Neural crest cell (in vitro differentiated cells): Measurements from ENCODE around the gene SARDH. TPM values are rescaled to one million over a fixed set of nuclear protein-coding genes. Genes with fewer than 3 reads are reported as not detected.

Experiments used
- DNase-seq: peaks from one replicate; pipeline ENCODE4 v3.0.0; 2021; ENCODE audit warnings: low read depth, mixed read lengths, low spot score
- H3K27ac Mint-ChIP-seq: one replicate; pipeline ENCODE4 v1.8.0; 2021; ENCODE audit warnings: mild to moderate bottlenecking, mixed read lengths; ENCODE audit not compliant: unreplicated experiment
- H3K27me3 Mint-ChIP-seq: 2 replicates; pipeline ENCODE4 v1.8.0; 2021; ENCODE audit warnings: low read depth, mild to moderate bottlenecking, mixed read lengths
- H3K36me3 Mint-ChIP-seq: 2 replicates; pipeline ENCODE4 v1.8.0; 2021; ENCODE audit warnings: low read depth, mild to moderate bottlenecking, mixed read lengths
- H3K4me1 Mint-ChIP-seq: 2 replicates; pipeline ENCODE4 v1.8.0; 2021; ENCODE audit warnings: mixed read lengths
- H3K4me3 Mint-ChIP-seq: one replicate; pipeline ENCODE4 v1.8.0; 2021; ENCODE audit warnings: mild to moderate bottlenecking, mixed read lengths
- H3K9me3 Mint-ChIP-seq: 2 replicates; pipeline ENCODE4 v1.8.0; 2021; ENCODE audit warnings: mixed read lengths
- total RNA-seq: library from RNA; stranded (reverse); gene quantifications from 2 replicates; pipeline ENCODE4 v1.2.1, GENCODE V29; 2021
- TF ChIP-seq, protein P1 (sequence below): fragments of 200-600 bp; sonication (generic); conservative IDR thresholded peaks from 2 replicates; pipeline ENCODE4 v1.5.0; 2021; ENCODE audit warnings: antibody characterized with exemption, mild to moderate bottlenecking

SARDH gene
- total RNA-seq, 1 donor from 2014 or later = 4.5 TPM

- H3K4me1 Mint-ChIP-seq = peaks cover 16% of the 10 kb centered on the region
- no peaks in the 10 kb centered on the region for H3K27me3 Mint-ChIP-seq
- H3K27ac Mint-ChIP-seq = peak overlapping the region; percentile 64
- TF ChIP-seq, protein P1, sequence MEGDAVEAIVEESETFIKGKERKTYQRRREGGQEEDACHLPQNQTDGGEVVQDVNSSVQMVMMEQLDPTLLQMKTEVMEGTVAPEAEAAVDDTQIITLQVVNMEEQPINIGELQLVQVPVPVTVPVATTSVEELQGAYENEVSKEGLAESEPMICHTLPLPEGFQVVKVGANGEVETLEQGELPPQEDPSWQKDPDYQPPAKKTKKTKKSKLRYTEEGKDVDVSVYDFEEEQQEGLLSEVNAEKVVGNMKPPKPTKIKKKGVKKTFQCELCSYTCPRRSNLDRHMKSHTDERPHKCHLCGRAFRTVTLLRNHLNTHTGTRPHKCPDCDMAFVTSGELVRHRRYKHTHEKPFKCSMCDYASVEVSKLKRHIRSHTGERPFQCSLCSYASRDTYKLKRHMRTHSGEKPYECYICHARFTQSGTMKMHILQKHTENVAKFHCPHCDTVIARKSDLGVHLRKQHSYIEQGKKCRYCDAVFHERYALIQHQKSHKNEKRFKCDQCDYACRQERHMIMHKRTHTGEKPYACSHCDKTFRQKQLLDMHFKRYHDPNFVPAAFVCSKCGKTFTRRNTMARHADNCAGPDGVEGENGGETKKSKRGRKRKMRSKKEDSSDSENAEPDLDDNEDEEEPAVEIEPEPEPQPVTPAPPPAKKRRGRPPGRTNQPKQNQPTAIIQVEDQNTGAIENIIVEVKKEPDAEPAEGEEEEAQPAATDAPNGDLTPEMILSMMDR = peak; percentile 51
- peak; percentile 41 for DNase-seq
- H3K36me3 Mint-ChIP-seq = peaks cover 3% of the 10 kb centered on the region
- H3K4me3 Mint-ChIP-seq = no peak overlapping the region
- H3K9me3 Mint-ChIP-seq = peaks cover 5% of the 10 kb centered on the region
These were observed 22.1 kb downstream of the SARDH start for GRCh38 chr9:133715866-133716563.

DNA sequence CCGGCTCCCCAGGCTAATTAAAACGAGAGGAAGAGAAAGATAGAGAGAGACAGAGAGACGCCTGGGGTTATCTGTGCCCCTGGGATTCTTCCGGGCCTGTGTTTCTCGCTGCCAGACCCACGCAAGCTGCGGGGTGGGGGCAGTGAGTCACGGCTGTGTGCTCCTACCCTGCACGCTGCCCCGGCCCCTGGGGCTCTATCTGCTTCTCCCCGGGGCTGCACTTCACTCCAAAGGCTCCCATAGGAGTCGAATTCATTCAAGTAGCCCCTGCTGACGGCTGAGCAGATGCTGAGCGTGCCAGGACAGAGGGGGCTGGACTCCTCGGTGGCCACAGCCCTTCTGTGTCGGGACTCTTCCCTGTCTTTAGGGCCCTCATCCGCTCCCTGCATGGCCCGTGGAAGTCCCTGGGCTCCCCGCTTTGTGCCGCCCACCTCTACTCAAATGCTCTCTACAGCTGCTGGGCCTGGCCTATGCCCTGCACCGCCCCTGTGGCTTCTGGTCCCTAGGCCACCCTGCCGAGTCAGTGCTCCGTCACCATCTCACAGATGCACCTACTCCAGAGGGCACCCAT, 22.8 kb downstream of the SARDH start:
- H3K27me3 Mint-ChIP-seq = no peaks in the 10 kb centered on the region
- H3K9me3 Mint-ChIP-seq = peaks cover 1% of the 10 kb centered on the region
- peaks cover 16% of the 10 kb centered on the region for H3K4me1 Mint-ChIP-seq
- TF ChIP-seq, protein P1 = no peak
- peaks cover 1% of the 10 kb centered on the region for H3K36me3 Mint-ChIP-seq
- DNase-seq = no peak
- H3K4me3 Mint-ChIP-seq = no peak overlapping the region
- H3K27ac Mint-ChIP-seq = peak overlapping the region; percentile 94

DNA sequence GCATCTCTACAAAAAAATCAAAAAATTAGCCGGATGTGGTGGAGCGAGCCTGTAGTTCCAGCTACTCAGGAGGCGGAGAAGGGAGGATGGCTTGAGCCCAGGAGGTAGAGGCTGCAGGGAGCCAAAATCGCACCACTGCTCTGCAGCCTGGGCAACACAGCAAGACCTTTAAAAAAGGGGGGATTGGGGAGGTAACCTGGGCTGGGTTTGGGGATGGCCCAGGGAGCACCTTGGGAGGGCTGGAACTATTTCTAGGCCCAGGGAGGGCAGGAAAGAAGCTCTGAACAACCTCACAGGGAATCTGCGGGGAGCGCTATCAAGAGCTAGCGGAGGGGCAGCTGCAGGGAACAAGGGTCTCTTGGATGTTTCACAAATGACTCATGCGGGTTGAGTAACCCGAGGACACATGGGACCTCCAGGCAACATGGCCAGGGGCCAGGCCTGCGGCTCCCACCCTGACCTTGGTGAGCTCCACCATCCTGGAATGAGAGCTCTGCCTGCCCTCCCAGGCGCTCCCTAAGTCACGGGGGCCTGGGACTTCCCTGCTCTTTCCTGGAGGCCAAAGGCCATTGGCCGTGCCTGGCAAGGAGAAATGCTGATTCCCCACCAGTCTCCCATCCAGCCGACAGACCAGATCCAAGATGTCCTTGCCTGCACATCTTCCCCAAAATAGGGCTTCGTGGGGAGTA, 23.4 kb downstream of the SARDH start:
- Mint-ChIP-seq H3K9me3 (no peaks in the 10 kb centered on the region), H3K27ac (peak overlapping the region; percentile 94), H3K4me3 (no peak overlapping the region), H3K36me3 (no peaks in the 10 kb centered on the region), H3K4me1 (peaks cover 16% of the 10 kb centered on the region), H3K27me3 (no peaks in the 10 kb centered on the region)
- DNase-seq = no peak
- TF ChIP-seq, protein P1 = no peak

DNA sequence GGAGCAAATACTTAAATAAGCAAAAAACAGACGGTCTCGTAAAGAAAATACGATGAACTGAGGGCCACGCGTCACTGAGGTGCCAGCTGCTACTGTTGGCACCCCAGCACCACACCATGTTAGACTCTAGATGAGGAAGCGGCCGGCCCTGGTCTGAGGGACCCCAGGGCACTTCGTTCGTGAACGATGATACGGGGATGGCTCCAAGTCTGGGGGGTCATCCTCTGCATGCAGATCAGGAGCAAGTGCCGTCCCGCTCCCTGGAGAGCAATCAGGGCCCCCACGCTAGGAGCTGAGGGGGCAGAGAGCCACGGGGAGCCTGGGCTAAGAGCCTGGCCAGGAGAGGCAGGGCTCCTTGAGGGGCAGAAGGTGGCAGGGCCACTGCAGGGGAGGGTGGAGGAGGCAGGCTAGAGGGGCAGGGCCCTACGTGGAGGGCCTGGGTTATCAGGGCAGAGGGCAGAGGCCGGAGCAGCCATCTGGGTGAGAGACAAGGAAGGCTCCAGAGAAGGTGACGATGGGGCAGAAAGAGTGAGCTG, 24.1 kb downstream of the SARDH start:
- Mint-ChIP-seq H3K27me3 (no peaks in the 10 kb centered on the region), H3K27ac (peak overlapping the region; percentile 86), H3K36me3 (no peaks in the 10 kb centered on the region), H3K4me3 (peak overlapping the region; percentile 42), H3K9me3 (no peaks in the 10 kb centered on the region), H3K4me1 (peaks cover 16% of the 10 kb centered on the region)
- TF ChIP-seq, protein P1 = no peak
- no peak for DNase-seq

DNA sequence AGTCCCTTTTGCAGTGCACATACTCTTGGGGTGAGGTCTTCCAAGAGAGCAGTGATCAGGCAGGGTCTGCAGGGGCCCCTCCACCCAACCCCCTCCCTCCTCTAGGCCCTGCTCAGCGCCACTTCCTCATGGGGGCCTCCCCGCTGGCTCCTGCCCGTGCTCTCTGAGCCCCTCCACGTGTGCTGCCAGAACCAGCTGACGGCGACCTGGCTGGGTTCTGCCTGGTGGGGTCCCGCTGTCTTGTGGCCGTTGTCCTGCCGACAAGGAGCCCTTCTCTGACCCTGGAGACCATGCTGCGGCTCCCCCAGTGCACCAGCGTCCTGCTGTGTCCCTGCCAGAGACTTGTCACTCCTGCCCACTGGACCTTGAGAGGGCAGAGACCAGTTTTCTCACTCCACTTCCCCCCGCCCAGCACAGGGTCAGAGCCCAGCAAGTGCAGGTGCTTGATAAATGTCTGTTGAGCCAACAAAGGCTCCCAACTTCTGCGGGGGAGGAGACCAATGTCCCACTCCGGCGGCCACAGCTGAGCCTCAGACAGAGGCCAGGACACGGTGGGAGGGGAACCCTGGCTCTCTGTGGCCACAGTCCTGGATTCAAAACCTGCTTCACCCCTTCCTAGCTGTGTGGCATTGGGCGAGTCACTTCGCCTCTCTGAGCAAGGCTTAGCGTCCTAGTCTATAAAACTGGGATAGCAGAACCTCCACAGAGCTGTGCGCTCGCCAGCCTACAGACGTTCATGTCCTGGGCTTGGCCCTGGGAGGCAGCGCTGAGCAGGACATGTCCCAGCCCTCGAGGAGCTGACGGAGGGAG, 24.8 kb downstream of the SARDH start:
- Mint-ChIP-seq H3K36me3 (no peaks in the 10 kb centered on the region), H3K27ac (no peak overlapping the region), H3K4me1 (peaks cover 16% of the 10 kb centered on the region), H3K27me3 (no peaks in the 10 kb centered on the region), H3K9me3 (no peaks in the 10 kb centered on the region), H3K4me3 (peak overlapping the region; percentile 42)
- TF ChIP-seq, protein P1 = no peak
- DNase-seq = no peak
